H1 (cell line): ENCODE data around the gene DMGDH. TPM values are rescaled to one million over a fixed set of nuclear protein-coding genes. Genes with fewer than 3 reads are reported as not detected.

Experiments
- CTCF ChIA-PET: fragments of 300-600 bp; sonication (Branson Sonifier 250); formaldehyde crosslinking; loops from one replicate; lab custom pipeline; 2021; ENCODE audit not compliant: partially characterized antibody; lab: Charles Lee
- POLR2A ChIA-PET: fragments of 300-600 bp; sonication (Branson Sonifier 250); formaldehyde crosslinking; loops from one replicate; lab custom pipeline; 2021; ENCODE audit warnings: inconsistent platforms; ENCODE audit not compliant: partially characterized antibody; lab: Charles Lee
- DNase-seq, 2 experiments: peaks; one replicate each; pipeline versions ENCODE4 v3.0.0 to v3.0.0-alpha.2; 2010 to 2022; ENCODE audit warnings: low spot score in 2 of 2, low read depth in 1 of 2, mixed read lengths in 1 of 2
- FAIRE-seq: peaks from 2 replicates; lab custom pipeline; 2011; peaks lifted over from hg19 to GRCh38; lab: Jason Lieb, UNC
- H2AFZ ChIP-seq: 2 replicates; pipeline ENCODE4 v1.8.1; 2012; ENCODE audit warnings: low read length, inconsistent platforms
- H2AK5ac ChIP-seq: 2 replicates; pipeline ENCODE4 v1.6.1; 2013; ENCODE audit warnings: low read depth, low read length
- H2BK120ac ChIP-seq: replicated peaks from 2 replicates; pipeline ENCODE3; 2013; ENCODE audit warnings: low read depth, low read length, inconsistent platforms
- H2BK12ac ChIP-seq: 2 replicates; pipeline ENCODE4 v1.6.1; 2013; ENCODE audit warnings: low read depth, low read length
- H2BK15ac ChIP-seq: 2 replicates; pipeline ENCODE4 v1.6.1; 2013; ENCODE audit warnings: low read length
- H2BK20ac ChIP-seq: 2 replicates; pipeline ENCODE4 v1.6.1; 2013; ENCODE audit warnings: low read length
- H2BK5ac ChIP-seq: 2 replicates; pipeline ENCODE4 v1.6.1; 2013; ENCODE audit warnings: low read depth, low read length
- H3K14ac ChIP-seq: 2 replicates; pipeline ENCODE4 v1.6.1; 2013; ENCODE audit warnings: inconsistent platforms; ENCODE audit not compliant: insufficient read length
- H3K18ac ChIP-seq: 2 replicates; pipeline ENCODE4 v1.6.1; 2013; ENCODE audit warnings: low read length; ENCODE audit errors: extremely low read depth
- H3K23ac ChIP-seq: 2 replicates; pipeline ENCODE4 v1.6.1; 2013; ENCODE audit warnings: inconsistent platforms; ENCODE audit not compliant: insufficient read length
- H3K23me2 ChIP-seq: 2 replicates; pipeline ENCODE4 v1.6.1; 2013; ENCODE audit warnings: low read depth, low read length
- H3K27ac ChIP-seq: 2 replicates; pipeline ENCODE4 v1.6.1; 2011; ENCODE audit warnings: low read depth, low read length, inconsistent platforms
- H3K27me3 ChIP-seq, 4 experiments: replicated peaks in 1 of 4; 1 replicate in 1 of 4; 2 replicates in 3 of 4; pipeline versions ENCODE4 v1.6.1 to v1.8.1; 2011 to 2013; ENCODE audit warnings: low read length in 3 of 4, mild to moderate bottlenecking in 3 of 4, inconsistent platforms in 2 of 4, mixed read lengths in 2 of 4, moderate library complexity in 1 of 4; ENCODE audit not compliant: control insufficient read depth in 3 of 4, insufficient read depth in 3 of 4; ENCODE audit errors: extremely low read depth in 1 of 4
- H3K36me3 ChIP-seq, 4 experiments: 2 replicates each; pipeline versions ENCODE4 v1.6.1 to v1.8.1; 2011 to 2013; ENCODE audit warnings: mild to moderate bottlenecking in 4 of 4, low read length in 3 of 4, moderate library complexity in 2 of 4, control low read depth in 1 of 4, inconsistent platforms in 1 of 4; ENCODE audit not compliant: insufficient read depth in 4 of 4, control insufficient read depth in 2 of 4
- H3K4ac ChIP-seq: replicated peaks from 2 replicates; pipeline ENCODE3; 2013; ENCODE audit warnings: low read length, low read depth, mixed read lengths, inconsistent platforms; ENCODE audit not compliant: insufficient read length
- H3K4me1 ChIP-seq, 4 experiments: replicated peaks in 1 of 4; 1 replicate in 1 of 4; 2 replicates in 3 of 4; pipeline versions ENCODE4 v1.6.1 to v1.8.1; 2011 to 2013; ENCODE audit warnings: low read length in 3 of 4, inconsistent platforms in 2 of 4, mixed read lengths in 1 of 4; ENCODE audit not compliant: insufficient read depth in 4 of 4, control insufficient read depth in 3 of 4
- H3K4me2 ChIP-seq, 2 experiments: 2 replicates each; pipeline versions ENCODE4 v1.6.1 to v1.8.1; 2011 to 2013; ENCODE audit warnings: low read depth in 2 of 2, low read length in 2 of 2, control low read depth in 1 of 2, inconsistent platforms in 1 of 2, mild to moderate bottlenecking in 1 of 2; ENCODE audit not compliant: insufficient read depth in 1 of 2
- H3K4me3 ChIP-seq, 4 experiments: fragments of 200-600, 300-600 bp in 1 of 4; sonication (generic), shearing (Covaris generic), sonication (Bioruptor Twin) in 1 of 4; 2 replicates each; pipeline versions ENCODE4 v1.5.1 to v1.8.1; 2011 to 2016; ENCODE audit warnings: low read length in 4 of 4, low read depth in 3 of 4, control low read depth in 2 of 4, inconsistent platforms in 2 of 4, mild to moderate bottlenecking in 2 of 4, mixed read lengths in 1 of 4, moderate library complexity in 1 of 4; ENCODE audit not compliant: insufficient read depth in 2 of 4; ENCODE audit errors: extremely low read depth in 1 of 4
- H3K56ac ChIP-seq: replicated peaks from 2 replicates; pipeline ENCODE3; 2013; ENCODE audit warnings: low read depth, mild to moderate bottlenecking, mixed read lengths, low read length, inconsistent platforms; ENCODE audit not compliant: insufficient read length
- H3K79me1 ChIP-seq: 2 replicates; pipeline ENCODE4 v1.6.1; 2013; ENCODE audit warnings: low read depth, low read length, control low read depth
- H3K79me2 ChIP-seq, 2 experiments: 2 replicates each; pipeline versions ENCODE4 v1.6.1 to v1.8.1; 2012 to 2013; ENCODE audit warnings: low read length in 2 of 2, mild to moderate bottlenecking in 2 of 2, inconsistent platforms in 1 of 2; ENCODE audit not compliant: insufficient read depth in 2 of 2, control insufficient read depth in 1 of 2
- H3K9ac ChIP-seq, 4 experiments: replicated peaks in 1 of 4; 1 replicate in 1 of 4; 2 replicates in 3 of 4; pipeline versions ENCODE4 v1.6.1 to v1.8.1; 2011 to 2013; ENCODE audit warnings: low read depth in 3 of 4, low read length in 3 of 4, control low read depth in 2 of 4, mild to moderate bottlenecking in 2 of 4, moderate library complexity in 2 of 4, inconsistent platforms in 1 of 4; ENCODE audit errors: extremely low read depth in 1 of 4
- H3K9me3 ChIP-seq, 2 experiments: 2 replicates each; pipeline versions ENCODE4 v1.6.1 to v1.8.1; 2012 to 2013; ENCODE audit warnings: mild to moderate bottlenecking in 2 of 2, moderate library complexity in 2 of 2, control low read depth in 1 of 2, inconsistent platforms in 1 of 2, low read depth in 1 of 2, low read length in 1 of 2, mixed read lengths in 1 of 2; ENCODE audit not compliant: insufficient read depth in 2 of 2
- H4K20me1 ChIP-seq, 2 experiments: replicated peaks in 1 of 2; 2 replicates each; pipeline versions ENCODE3 to v1.8.1; 2011 to 2013; ENCODE audit warnings: inconsistent platforms in 2 of 2, low read length in 2 of 2, mild to moderate bottlenecking in 1 of 2; ENCODE audit not compliant: insufficient read depth in 2 of 2, control insufficient read depth in 1 of 2
- H4K5ac ChIP-seq: 2 replicates; pipeline ENCODE4 v1.6.1; 2013; ENCODE audit warnings: low read length, low read depth, mixed read lengths, inconsistent platforms; ENCODE audit not compliant: insufficient read length
- H4K8ac ChIP-seq: 2 replicates; pipeline ENCODE4 v1.8.0; 2013; ENCODE audit warnings: mild to moderate bottlenecking, moderate library complexity, low read length, inconsistent platforms; ENCODE audit not compliant: insufficient read depth; ENCODE audit errors: extremely low read depth
- H4K91ac ChIP-seq: replicated peaks from 2 replicates; pipeline ENCODE3; 2013; ENCODE audit warnings: low read length, mixed read lengths, inconsistent platforms; ENCODE audit not compliant: insufficient read length
- TEAD4 ChIP-seq: IDR thresholded peaks from 2 replicates; pipeline ENCODE4 v1.6.1; 2012; ENCODE audit warnings: low read depth, low read length, inconsistent platforms, mixed read lengths
- WGBS, 2 experiments: shearing (Covaris generic) in 1 of 2; methylation state at CpG; one replicate each; pipeline versions ENCODE4 v1.1.6 to v1.1.7; 2013 to 2015; ENCODE audit warnings: low lambda C conversion rate in 2 of 2, mixed read lengths in 2 of 2, inconsistent platforms in 1 of 2, low coverage in 1 of 2, missing lambda C conversion rate in 1 of 2; ENCODE audit not compliant: insufficient replicate concordance in 2 of 2, insufficient coverage in 1 of 2, insufficient read length in 1 of 2; ENCODE audit errors: extremely low coverage in 1 of 2, missing lambda C conversion rate in 1 of 2; 5-methylcytosine and 5-hydroxymethylcytosine counted together
- polyA plus RNA-seq, 7 experiments: library from polyadenylated mRNA; depleted of rRNA in 3 of 7; stranded (reverse) in 5 of 7; unstranded in 2 of 7; fragments of >200 nt in 5 of 7; fragments of 200-250 nt in 2 of 7; gene quantifications; 1 replicate in 5 of 7; 2 replicates in 1 of 7; 4 replicates in 1 of 7; pipeline versions ENCODE4 v1.2.1 to v1.2.3, GENCODE V29; 2011 to 2013; ENCODE audit warnings: missing spikeins in 2 of 7, mixed read lengths in 2 of 7
- total RNA-seq: library from RNA; stranded (reverse); fragmentation: NEBNext Ultra II Directional; extraction: Animal tissue kit (Norgen Biotek cat#: 25700); gene quantifications from 2 replicates; pipeline ENCODE4 v1.2.1, GENCODE V29; 2021

The DMGDH gene
- total and polyA plus RNA-seq, 2 of the 8 experiments (the other 6 are each of a cell fraction or from before 2014, with no cell fraction given) = 0.15 TPM; not detected in 1

DNA sequence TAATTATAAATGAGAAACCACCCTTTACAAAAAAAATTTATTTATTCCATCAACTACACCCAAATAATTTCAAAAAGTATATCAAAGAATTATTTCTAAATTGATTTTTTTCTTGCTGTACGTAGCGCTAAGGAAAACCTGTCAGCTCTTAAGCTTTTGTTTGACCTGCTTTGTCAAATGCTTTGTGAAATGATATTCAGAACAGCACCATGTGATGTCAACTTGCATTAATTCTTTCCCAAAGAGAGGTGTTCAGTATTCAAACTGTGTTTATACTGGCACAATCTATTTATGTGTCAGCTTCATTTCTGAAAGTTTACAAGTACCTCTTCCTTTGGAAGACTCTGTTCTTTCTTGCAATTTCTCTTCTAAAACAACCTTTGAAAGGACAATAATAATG, 72.4 kb downstream of the DMGDH start:
- Histone ChIP-seq H3K27me3 (no peaks in the 10 kb centered on the region), H2BK15ac (no peak overlapping the region)
- WGBS, 2 experiments = 94% methylated on average over 2 of the region's 2 CpGs; no CpG with 5 or more reads in 1 of the 2 experiments

More for the DNA sequence above, 72.4 kb downstream of the DMGDH start:
- Histone ChIP-seq H2BK20ac (no peak overlapping the region), H3K36me3 (no peaks in the 10 kb centered on the region; a peak in 1 of 8 replicates), H3K4me1 (no peaks in the 10 kb centered on the region), H3K9me3 (peaks cover 0 to 4% of the 10 kb centered on the region in 2 experiments; a peak in 1 of 4 replicates), H4K5ac (no peak overlapping the region), H3K4me3 (no peak overlapping the region), H3K79me2 (no peaks in the 10 kb centered on the region), H2BK12ac (no peak overlapping the region), H3K79me1 (no peaks in the 10 kb centered on the region), H4K8ac (no peak overlapping the region), H3K18ac (no peak overlapping the region), H3K4ac (no peak overlapping the region), H3K4me2 (no peak overlapping the region), H2BK5ac (no peak overlapping the region), H3K14ac (no peak overlapping the region), H3K27ac (no peak overlapping the region), H3K9ac (no peak overlapping the region), H3K23ac (no peak overlapping the region), H3K23me2 (no peaks in the 10 kb centered on the region), H2AK5ac (no peak overlapping the region), H4K91ac (no peak overlapping the region), H2AFZ (no peak overlapping the region), H4K20me1 (no peaks in the 10 kb centered on the region), H2BK120ac (no peak overlapping the region), H3K56ac (no peak overlapping the region)
- ChIA-PET CTCF (interaction anchor here (1.6 kb wide), 1 partner anchor 97 kb away, joined by 4 read pairs; no protein-coding TSS in a partner anchor), POLR2A (no interaction called here)
- FAIRE-seq (no peak), DNase-seq (no peak)
- no peak for TF ChIP-seq TEAD4
